Type B pancreatic cell (in vitro differentiated cells): ENCODE measurements around the gene RMDN3. TPM values are rescaled to one million over a fixed set of nuclear protein-coding genes. Genes with fewer than 3 reads are reported as not detected.

Experiments used
- DNase-seq: peaks from one replicate; pipeline ENCODE4 v3.0.0; 2021; ENCODE audit warnings: mixed read lengths; ENCODE audit not compliant: unreplicated experiment; ENCODE audit errors: extremely low spot score
- H3K27ac Mint-ChIP-seq: 2 replicates; pipeline ENCODE4 v1.8.0; 2021; ENCODE audit warnings: mild to moderate bottlenecking, mixed read lengths
- H3K27me3 Mint-ChIP-seq: 2 replicates; pipeline ENCODE4 v1.8.0; 2021; ENCODE audit warnings: mixed read lengths
- H3K36me3 Mint-ChIP-seq: 2 replicates; pipeline ENCODE4 v1.8.0; 2021; ENCODE audit warnings: mixed read lengths
- H3K4me1 Mint-ChIP-seq: one replicate; pipeline ENCODE4 v1.8.0; 2021; ENCODE audit warnings: mixed read lengths; ENCODE audit not compliant: unreplicated experiment
- H3K4me3 Mint-ChIP-seq: 2 replicates; pipeline ENCODE4 v1.8.0; 2021; ENCODE audit warnings: mild to moderate bottlenecking, mixed read lengths
- H3K9me3 Mint-ChIP-seq: 2 replicates; pipeline ENCODE4 v1.8.0; 2021; ENCODE audit warnings: mixed read lengths
- total RNA-seq: library from RNA; stranded (reverse); gene quantifications from 2 replicates; pipeline ENCODE4 v1.2.1, GENCODE V29; 2021; ENCODE audit warnings: low replicate concordance
- TF ChIP-seq, protein P1 (sequence below): fragments of 200-600 bp; sonication (generic); conservative IDR thresholded peaks from 2 replicates; pipeline ENCODE4 v1.5.0; 2021; ENCODE audit warnings: antibody characterized with exemption, mild to moderate bottlenecking

The RMDN3 gene
- total RNA-seq, 1 donor from 2014 or later = 32.0 TPM

GRCh38 chr15:40697916-40698315 lies 57.1 kb downstream of the RMDN3 start:
- Mint-ChIP-seq H3K9me3 (no peaks in the 10 kb centered on the region), H3K27me3 (no peaks in the 10 kb centered on the region)
- TF ChIP-seq, protein P1, sequence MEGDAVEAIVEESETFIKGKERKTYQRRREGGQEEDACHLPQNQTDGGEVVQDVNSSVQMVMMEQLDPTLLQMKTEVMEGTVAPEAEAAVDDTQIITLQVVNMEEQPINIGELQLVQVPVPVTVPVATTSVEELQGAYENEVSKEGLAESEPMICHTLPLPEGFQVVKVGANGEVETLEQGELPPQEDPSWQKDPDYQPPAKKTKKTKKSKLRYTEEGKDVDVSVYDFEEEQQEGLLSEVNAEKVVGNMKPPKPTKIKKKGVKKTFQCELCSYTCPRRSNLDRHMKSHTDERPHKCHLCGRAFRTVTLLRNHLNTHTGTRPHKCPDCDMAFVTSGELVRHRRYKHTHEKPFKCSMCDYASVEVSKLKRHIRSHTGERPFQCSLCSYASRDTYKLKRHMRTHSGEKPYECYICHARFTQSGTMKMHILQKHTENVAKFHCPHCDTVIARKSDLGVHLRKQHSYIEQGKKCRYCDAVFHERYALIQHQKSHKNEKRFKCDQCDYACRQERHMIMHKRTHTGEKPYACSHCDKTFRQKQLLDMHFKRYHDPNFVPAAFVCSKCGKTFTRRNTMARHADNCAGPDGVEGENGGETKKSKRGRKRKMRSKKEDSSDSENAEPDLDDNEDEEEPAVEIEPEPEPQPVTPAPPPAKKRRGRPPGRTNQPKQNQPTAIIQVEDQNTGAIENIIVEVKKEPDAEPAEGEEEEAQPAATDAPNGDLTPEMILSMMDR = no peak

GRCh38 chr15:40696228-40696627 lies 58.8 kb downstream of the RMDN3 start:
- H3K27ac Mint-ChIP-seq = peak overlapping the region; percentile 79
- peak overlapping the region; percentile 99 for H3K4me3 Mint-ChIP-seq
- no peaks in the 10 kb centered on the region for H3K9me3 Mint-ChIP-seq
- H3K36me3 Mint-ChIP-seq = peaks cover 4% of the 10 kb centered on the region
- H3K27me3 Mint-ChIP-seq = no peaks in the 10 kb centered on the region
- peaks cover 18% of the 10 kb centered on the region for H3K4me1 Mint-ChIP-seq
- TF ChIP-seq, protein P1 = no peak
- no peak for DNase-seq

More at GRCh38 chr15:40697916-40698315, 57.1 kb downstream of the RMDN3 start:
- no peak for DNase-seq
- peak overlapping the region; percentile 39 for H3K4me3 Mint-ChIP-seq
- H3K27ac Mint-ChIP-seq = no peak overlapping the region
- H3K36me3 Mint-ChIP-seq = peaks cover 8% of the 10 kb centered on the region
- peaks cover 18% of the 10 kb centered on the region for H3K4me1 Mint-ChIP-seq

- TF ChIP-seq, protein P1 = no peak
- H3K4me1 Mint-ChIP-seq = peaks cover 18% of the 10 kb centered on the region
- DNase-seq = no peak
- H3K4me3 Mint-ChIP-seq = peak overlapping the region; percentile 99
- H3K27ac Mint-ChIP-seq = peak overlapping the region; percentile 92
- H3K9me3 Mint-ChIP-seq = no peaks in the 10 kb centered on the region
- H3K36me3 Mint-ChIP-seq = peaks cover 4% of the 10 kb centered on the region
- H3K27me3 Mint-ChIP-seq = no peaks in the 10 kb centered on the region
Measured at GRCh38 chr15:40695469-40695890, 59.6 kb downstream of the RMDN3 start.

- DNase-seq = peak; percentile 91
- Mint-ChIP-seq H3K27me3 (no peaks in the 10 kb centered on the region), H3K4me1 (peaks cover 18% of the 10 kb centered on the region), H3K9me3 (no peaks in the 10 kb centered on the region), H3K4me3 (peak within 1 kb of the TSS; percentile 99), H3K27ac (peak within 1 kb of the TSS; percentile 92), H3K36me3 (peaks cover 4% of the 10 kb centered on the region)
- TF ChIP-seq, protein P1 = no peak
Measured at GRCh38 chr15:40694688-40695468, 60.2 kb downstream of the RMDN3 start, which contains the start of gene RAD51. TSS of gene RAD51 (plus strand) at chr15:40695174. CDS start at chr15:40698759, 3,585 bp downstream.

GRCh38 chr15:40693904-40694687 lies 61.0 kb downstream of the RMDN3 start:
- H3K27me3 Mint-ChIP-seq = no peaks in the 10 kb centered on the region
- H3K9me3 Mint-ChIP-seq = no peaks in the 10 kb centered on the region
- peak overlapping the region; percentile 92 for H3K27ac Mint-ChIP-seq
- peaks cover 18% of the 10 kb centered on the region for H3K4me1 Mint-ChIP-seq
- peak overlapping the region; percentile 99 for H3K4me3 Mint-ChIP-seq
- no peak for DNase-seq
- TF ChIP-seq, protein P1 = peak; percentile 33
- H3K36me3 Mint-ChIP-seq = peaks cover 4% of the 10 kb centered on the region
